Stomach smooth muscle (tissue), 2 donors: ENCODE measurements around the gene TAS2R50.

Source experiments
- H3K27ac ChIP-seq: one replicate; pipeline ENCODE4 v1.7.0; 2013; ENCODE audit warnings: mild to moderate bottlenecking, low read length, inconsistent platforms
- H3K27me3 ChIP-seq, 2 donors: one replicate each; pipeline ENCODE4 v1.7.0; 2013; ENCODE audit warnings: low read length in 2 of 2; ENCODE audit not compliant: insufficient read depth in 2 of 2, control insufficient read depth in 1 of 2
- H3K36me3 ChIP-seq, 2 donors: one replicate each; pipeline ENCODE4 v1.7.0; 2013; ENCODE audit warnings: low read length in 2 of 2; ENCODE audit not compliant: control insufficient read depth in 2 of 2, insufficient read depth in 2 of 2
- H3K4me1 ChIP-seq: one replicate; pipeline ENCODE4 v1.7.0; 2013; ENCODE audit warnings: low read length; ENCODE audit not compliant: control insufficient read depth, insufficient read depth
- H3K4me3 ChIP-seq, 2 donors: one replicate each; pipeline ENCODE4 v1.7.0; 2013; ENCODE audit warnings: low read length in 2 of 2
- H3K9ac ChIP-seq, 2 donors: one replicate each; pipeline ENCODE4 v1.7.0; 2013; ENCODE audit warnings: low read length in 2 of 2, mild to moderate bottlenecking in 1 of 2
- H3K9me3 ChIP-seq, 2 donors: one replicate each; pipeline ENCODE4 v1.7.0; 2013; ENCODE audit warnings: low read length in 2 of 2; ENCODE audit not compliant: control insufficient read depth in 2 of 2
- donor health status: healthy.
- donor health status: Pancreatic carcinoma.

The TAS2R50 gene

DNA sequence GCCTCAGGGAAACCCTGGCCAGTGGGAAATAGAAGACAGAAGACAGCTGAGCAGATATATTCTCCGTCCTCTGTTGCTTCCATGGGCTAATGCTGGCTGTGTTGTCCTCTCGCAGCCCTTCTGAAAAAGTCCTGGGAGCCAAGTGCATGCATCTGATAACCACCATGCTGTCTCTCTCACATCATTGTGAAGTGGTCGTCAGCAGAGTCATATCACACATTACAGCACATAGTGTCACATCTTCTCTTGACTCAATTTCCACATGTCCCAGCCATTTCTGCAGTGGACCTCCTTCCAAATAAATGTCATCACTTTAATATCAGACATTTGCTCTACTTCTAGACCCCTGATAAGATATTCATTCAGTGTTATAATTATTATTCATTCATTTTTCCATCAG is 7.6 kb upstream of the TAS2R50 start:
- H3K36me3 ChIP-seq: peaks cover 0 to 9% of the 10 kb centered on the region in 2 donors
- no peaks in the 10 kb centered on the region for H3K4me1 ChIP-seq
- no peak overlapping the region for H3K9ac ChIP-seq
- no peaks in the 10 kb centered on the region for H3K9me3 ChIP-seq
- no peaks in the 10 kb centered on the region for H3K27me3 ChIP-seq
- no peak overlapping the region for H3K27ac ChIP-seq
- no peak overlapping the region for H3K4me3 ChIP-seq

DNA sequence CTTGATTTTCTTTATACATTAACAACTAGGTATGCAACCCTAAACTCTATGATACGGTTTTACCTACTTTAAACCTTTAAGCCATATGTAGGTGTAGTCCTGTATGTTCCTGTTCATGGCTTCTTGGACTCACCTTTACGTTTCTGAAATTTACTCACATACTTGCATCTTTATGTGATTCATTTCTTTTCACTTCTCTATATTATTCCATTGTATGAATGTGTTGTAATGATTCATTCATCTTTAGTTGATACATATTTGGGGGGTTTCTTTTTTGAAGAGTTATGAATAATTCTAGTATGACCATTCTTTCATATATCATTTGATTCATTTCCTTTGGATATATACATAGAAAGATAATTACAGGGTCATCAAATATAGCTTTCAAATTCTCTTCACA is 2.4 kb upstream of the TAS2R50 start:
- Histone ChIP-seq H3K36me3 (peaks cover 0 to 6% of the 10 kb centered on the region in 2 donors), H3K9ac (no peak overlapping the region), H3K4me1 (no peaks in the 10 kb centered on the region), H3K9me3 (no peaks in the 10 kb centered on the region), H3K27ac (no peak overlapping the region), H3K4me3 (no peak overlapping the region), H3K27me3 (no peaks in the 10 kb centered on the region)

DNA sequence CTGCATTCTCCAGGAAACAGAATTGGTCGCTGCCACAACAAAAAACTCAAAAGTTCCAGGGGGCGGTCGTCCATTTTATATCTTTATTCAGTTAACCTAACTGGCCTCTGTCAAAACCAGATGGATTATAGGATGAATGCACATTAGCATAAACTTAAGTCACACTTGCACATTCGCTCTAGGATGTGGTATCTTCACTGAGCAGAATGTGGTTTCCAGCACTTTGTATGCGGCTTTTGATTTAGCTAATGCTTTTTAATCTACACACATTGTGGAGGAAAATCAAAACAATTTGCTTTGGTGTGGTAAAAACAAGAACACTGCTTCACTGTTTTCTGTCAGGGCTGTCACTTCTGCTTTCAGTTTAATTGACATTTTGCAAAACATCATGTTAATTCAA is 4.5 kb downstream of the TAS2R50 start:
- no peak overlapping the region for H3K27ac ChIP-seq
- no peaks in the 10 kb centered on the region for H3K9me3 ChIP-seq
- H3K4me3 ChIP-seq: no peak overlapping the region
- no peaks in the 10 kb centered on the region for H3K27me3 ChIP-seq
- no peaks in the 10 kb centered on the region for H3K4me1 ChIP-seq
- no peak overlapping the region for H3K9ac ChIP-seq
- no peaks in the 10 kb centered on the region for H3K36me3 ChIP-seq

DNA sequence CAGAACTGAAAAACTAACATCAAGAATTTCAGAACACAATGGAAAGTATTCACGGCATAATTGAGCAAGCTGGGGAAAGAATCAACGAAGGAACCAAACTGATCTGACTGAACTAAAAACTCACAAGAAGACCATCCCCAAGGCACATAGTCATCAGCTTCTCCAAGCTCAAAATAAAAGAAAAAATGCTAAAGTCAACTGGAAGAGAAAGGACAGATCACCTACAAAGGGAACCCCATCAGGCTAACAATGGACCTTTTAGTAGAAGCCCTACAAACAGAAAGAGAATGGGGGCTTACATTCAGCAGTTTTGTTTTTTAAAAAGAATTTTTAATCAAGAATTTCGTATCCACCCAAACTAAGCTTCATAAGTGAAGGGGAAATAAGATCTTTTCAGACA is 11.7 kb downstream of the TAS2R50 start:
- Histone ChIP-seq H3K27ac (no peak overlapping the region), H3K4me3 (no peak overlapping the region), H3K4me1 (no peaks in the 10 kb centered on the region), H3K36me3 (no peaks in the 10 kb centered on the region), H3K27me3 (no peaks in the 10 kb centered on the region), H3K9me3 (no peaks in the 10 kb centered on the region), H3K9ac (no peak overlapping the region)

DNA sequence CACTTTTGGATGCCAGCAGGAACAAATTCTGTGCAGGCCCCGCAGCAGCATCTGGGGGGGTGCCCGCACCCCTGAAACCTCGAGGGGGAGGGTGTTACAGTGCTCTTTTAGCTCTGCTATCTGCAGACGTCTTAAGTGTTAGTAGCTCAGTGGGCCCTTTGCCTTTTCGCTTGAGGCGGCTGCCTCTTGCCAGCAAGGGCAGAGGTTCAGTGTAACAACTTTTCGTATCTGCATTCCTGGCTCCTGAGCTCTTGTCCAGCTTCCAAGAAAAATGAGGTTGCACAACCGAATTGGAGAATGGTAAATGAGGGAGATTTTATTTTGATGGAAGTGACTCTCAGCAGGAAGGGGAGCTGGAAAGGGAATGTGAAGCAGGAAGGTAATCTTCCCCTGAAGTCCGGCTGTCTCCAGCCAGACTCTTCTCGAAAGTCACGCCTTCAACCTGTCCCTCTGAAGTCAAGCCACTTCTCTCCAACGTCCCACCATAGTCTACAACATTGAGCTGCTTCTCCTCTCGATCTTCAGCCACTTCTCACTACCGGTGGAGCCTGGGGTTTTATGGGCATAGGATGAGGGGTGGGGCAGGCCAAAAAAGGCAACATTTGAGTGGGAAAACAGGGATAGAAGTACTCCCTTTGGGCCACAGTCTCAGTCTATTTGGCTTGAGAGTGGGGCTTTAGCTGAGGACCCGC is 17.8 kb downstream of the TAS2R50 start:
- Histone ChIP-seq H3K9ac (no peak overlapping the region), H3K27ac (no peak overlapping the region), H3K9me3 (no peaks in the 10 kb centered on the region), H3K4me1 (no peaks in the 10 kb centered on the region), H3K36me3 (no peaks in the 10 kb centered on the region), H3K27me3 (no peaks in the 10 kb centered on the region), H3K4me3 (no peak overlapping the region)

DNA sequence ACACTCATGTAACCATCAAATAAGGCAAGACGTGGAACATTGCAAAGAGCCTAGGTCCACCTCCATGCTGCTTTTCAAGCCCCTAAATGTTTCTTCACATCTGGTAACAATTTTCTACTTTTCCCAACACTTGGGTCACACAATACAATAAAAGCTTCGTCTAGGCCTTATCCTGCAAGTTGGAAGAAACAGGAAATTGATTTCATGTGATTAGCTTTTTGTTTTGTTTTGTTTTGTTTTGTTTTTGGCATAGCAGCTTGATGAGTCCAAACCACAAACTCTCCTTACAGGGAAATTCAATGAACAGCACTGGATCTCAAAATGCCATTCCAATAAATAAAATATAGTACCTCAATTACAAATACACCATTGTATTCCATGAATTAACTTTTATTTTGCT is 19.3 kb downstream of the TAS2R50 start:
- Histone ChIP-seq H3K9ac (no peak overlapping the region), H3K36me3 (no peaks in the 10 kb centered on the region), H3K27ac (no peak overlapping the region), H3K9me3 (no peaks in the 10 kb centered on the region), H3K4me1 (no peaks in the 10 kb centered on the region), H3K27me3 (no peaks in the 10 kb centered on the region), H3K4me3 (no peak overlapping the region)

DNA sequence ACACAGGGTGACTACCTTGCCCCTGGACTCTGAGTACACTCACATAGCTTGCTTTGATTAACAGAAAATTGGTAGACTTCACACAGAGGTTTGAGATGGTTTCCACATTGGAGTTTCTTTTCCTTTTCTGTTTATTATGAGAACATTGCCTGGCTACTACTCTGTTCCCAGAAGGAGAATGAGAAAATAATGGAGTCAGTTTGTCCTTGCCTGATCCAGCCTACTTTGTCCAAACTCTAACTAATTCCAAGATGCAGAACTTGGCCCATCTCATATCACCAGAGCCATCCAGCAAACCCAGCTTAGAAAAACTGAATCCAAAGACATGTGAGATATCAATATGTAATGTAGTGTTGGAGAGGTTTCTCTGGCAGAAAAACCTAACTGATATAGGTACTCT is 20.4 kb downstream of the TAS2R50 start:
- Histone ChIP-seq H3K9me3 (no peaks in the 10 kb centered on the region), H3K4me1 (no peaks in the 10 kb centered on the region), H3K4me3 (no peak overlapping the region), H3K36me3 (no peaks in the 10 kb centered on the region), H3K9ac (no peak overlapping the region), H3K27ac (no peak overlapping the region), H3K27me3 (no peaks in the 10 kb centered on the region)

DNA sequence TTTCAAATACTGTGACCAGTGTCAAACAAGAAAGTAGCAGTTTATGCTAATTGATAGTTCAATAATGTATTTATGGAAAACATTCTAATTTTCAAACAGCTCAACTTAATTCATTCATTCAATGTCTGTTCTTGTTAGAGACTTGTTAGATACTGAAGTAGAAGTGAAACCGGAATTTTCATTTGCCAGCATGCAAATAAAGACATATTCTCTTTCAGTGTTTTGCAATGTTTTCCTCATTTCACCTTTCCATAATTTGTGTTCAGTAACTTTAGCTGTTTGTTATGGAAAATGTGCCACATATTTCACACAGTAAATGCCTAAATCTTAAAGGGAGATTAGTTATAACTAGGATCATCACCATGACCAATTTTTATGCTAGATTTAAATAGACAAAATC is 21.2 kb downstream of the TAS2R50 start:
- H3K4me3 ChIP-seq: no peak overlapping the region
- H3K9ac ChIP-seq: no peak overlapping the region
- no peaks in the 10 kb centered on the region for H3K9me3 ChIP-seq
- no peaks in the 10 kb centered on the region for H3K27me3 ChIP-seq
- H3K4me1 ChIP-seq: no peaks in the 10 kb centered on the region
- no peak overlapping the region for H3K27ac ChIP-seq
- no peaks in the 10 kb centered on the region for H3K36me3 ChIP-seq

DNA sequence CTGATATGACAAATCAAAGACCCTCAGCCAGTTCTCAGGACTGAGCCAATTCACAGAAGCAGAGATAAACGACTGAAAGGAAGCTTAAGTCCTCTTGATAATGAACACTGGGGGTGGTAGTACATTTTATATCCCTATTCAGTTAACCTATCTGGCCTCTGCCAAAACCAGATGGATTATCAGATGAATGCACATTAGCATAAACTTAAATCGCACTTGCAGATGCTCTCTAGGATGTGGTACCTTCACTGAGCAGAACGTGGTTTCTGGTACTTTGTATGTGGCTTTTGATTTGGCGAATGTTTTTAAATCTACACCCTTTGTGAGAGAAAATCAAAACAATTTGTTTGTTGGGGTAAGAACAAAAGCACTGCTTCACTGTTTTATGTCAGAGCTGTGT is 26.5 kb downstream of the TAS2R50 start:
- Histone ChIP-seq H3K27me3 (no peaks in the 10 kb centered on the region), H3K9me3 (no peaks in the 10 kb centered on the region), H3K36me3 (no peaks in the 10 kb centered on the region), H3K9ac (no peak overlapping the region), H3K4me3 (no peak overlapping the region), H3K4me1 (no peaks in the 10 kb centered on the region), H3K27ac (no peak overlapping the region)

DNA sequence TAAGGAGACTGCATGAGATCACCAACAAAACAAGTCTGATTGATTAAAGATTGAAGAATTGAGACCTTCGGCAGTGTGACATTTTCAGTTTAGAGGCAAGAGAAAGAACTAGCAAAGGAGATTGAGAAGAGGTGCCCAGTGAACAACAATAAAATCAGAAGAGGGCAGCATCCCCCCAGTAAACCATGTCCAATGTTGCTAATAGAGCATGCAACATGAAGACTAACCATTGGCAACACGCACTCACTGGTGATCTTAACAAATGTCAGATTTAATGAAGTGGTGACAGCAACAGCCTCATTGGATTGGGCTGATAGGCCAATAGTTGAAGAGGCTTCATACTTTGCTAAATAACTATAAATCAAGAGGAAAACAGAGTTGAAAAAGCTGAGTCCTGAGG is 26.9 kb downstream of the TAS2R50 start:
- no peaks in the 10 kb centered on the region for H3K4me1 ChIP-seq

DNA sequence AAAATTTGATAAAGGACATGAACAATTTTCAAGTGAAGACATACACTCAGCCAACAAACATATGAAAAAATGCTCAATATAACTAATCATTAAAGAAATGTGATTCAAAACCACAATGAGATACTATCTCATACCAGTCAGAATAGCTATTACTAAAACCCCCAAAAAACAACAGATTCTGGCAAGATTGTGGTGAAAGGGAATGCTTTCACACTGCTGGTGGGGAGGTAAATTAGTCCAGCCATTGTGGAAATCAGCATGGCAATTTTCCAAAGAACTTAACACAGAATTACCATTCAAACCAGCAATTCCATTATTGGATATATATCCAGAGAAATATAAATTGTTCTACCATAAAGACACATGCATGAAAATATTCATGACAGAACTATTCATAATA is 29.0 kb downstream of the TAS2R50 start:
- Histone ChIP-seq H3K9me3 (no peaks in the 10 kb centered on the region), H3K4me1 (no peaks in the 10 kb centered on the region), H3K4me3 (no peak overlapping the region), H3K36me3 (no peaks in the 10 kb centered on the region), H3K27me3 (no peaks in the 10 kb centered on the region), H3K27ac (no peak overlapping the region), H3K9ac (no peak overlapping the region)

More for the DNA sequence above, 26.9 kb downstream of the TAS2R50 start:
- Histone ChIP-seq H3K27ac (no peak overlapping the region), H3K4me3 (no peak overlapping the region), H3K9ac (no peak overlapping the region), H3K36me3 (no peaks in the 10 kb centered on the region), H3K27me3 (no peaks in the 10 kb centered on the region), H3K9me3 (no peaks in the 10 kb centered on the region)
